Neuronal stem cell (in vitro differentiated cells): Measurements from ENCODE around the gene BRD3.

Source experiments
- DNase-seq: peaks from one replicate; pipeline ENCODE4 v3.0.0-alpha.2; 2013; ENCODE audit warnings: low spot score
- H2AFZ ChIP-seq: one replicate; pipeline ENCODE4 v1.6.1; 2013; ENCODE audit warnings: mild to moderate bottlenecking, low read length, inconsistent platforms
- H2AK5ac ChIP-seq: 2 replicates; pipeline ENCODE4 v1.6.1; 2013; ENCODE audit warnings: low read depth, mild to moderate bottlenecking, inconsistent platforms, low read length, moderate library complexity, mixed read lengths
- H2BK120ac ChIP-seq: 2 replicates; pipeline ENCODE4 v1.6.1; 2013; ENCODE audit warnings: low read depth, mild to moderate bottlenecking, inconsistent platforms, low read length, moderate library complexity, mixed read lengths
- H2BK12ac ChIP-seq: one replicate; pipeline ENCODE4 v1.6.1; 2013; ENCODE audit warnings: low read length, inconsistent platforms
- H2BK15ac ChIP-seq: 2 replicates; pipeline ENCODE4 v1.6.1; 2013; ENCODE audit warnings: mild to moderate bottlenecking, low read length, inconsistent platforms, mixed read lengths
- H2BK5ac ChIP-seq: one replicate; pipeline ENCODE4 v1.6.1; 2013; ENCODE audit warnings: inconsistent platforms, mild to moderate bottlenecking, low read length, moderate library complexity
- H3K14ac ChIP-seq: one replicate; pipeline ENCODE4 v1.6.1; 2013; ENCODE audit warnings: low read length, inconsistent platforms
- H3K18ac ChIP-seq: 2 replicates; pipeline ENCODE4 v1.6.1; 2013; ENCODE audit warnings: low read length, inconsistent platforms
- H3K23ac ChIP-seq: 2 replicates; pipeline ENCODE4 v1.6.1; 2013; ENCODE audit warnings: low read depth, mild to moderate bottlenecking, mixed read lengths, low read length, inconsistent platforms; ENCODE audit not compliant: poor library complexity
- H3K27ac ChIP-seq: replicated peaks from 3 replicates; pipeline ENCODE4 v1.5.1; 2013; ENCODE audit warnings: low read length, inconsistent platforms
- H3K27me3 ChIP-seq, 3 experiments: 2 replicates each; pipeline ENCODE4 v1.6.1; 2013; ENCODE audit warnings: low read length in 3 of 3, mild to moderate bottlenecking in 2 of 3, inconsistent platforms in 1 of 3, low read depth in 1 of 3, mixed read lengths in 1 of 3, moderate library complexity in 1 of 3; ENCODE audit not compliant: control insufficient read depth in 3 of 3, insufficient read depth in 3 of 3
- H3K36me3 ChIP-seq, 2 donors: replicated peaks in 1 of 2; 2 replicates each; pipeline ENCODE4 v1.6.1; 2013; ENCODE audit warnings: low read length in 2 of 2; ENCODE audit not compliant: control insufficient read depth in 2 of 2, insufficient read depth in 2 of 2
- H3K4ac ChIP-seq: 2 replicates; pipeline ENCODE4 v1.6.1; 2013; ENCODE audit warnings: inconsistent platforms, mild to moderate bottlenecking, low read length, moderate library complexity
- H3K4me1 ChIP-seq, 2 donors: 1 replicate in 1 of 2; 2 replicates in 1 of 2; pipeline ENCODE4 v1.6.1; 2013; ENCODE audit warnings: low read length in 2 of 2, low read depth in 1 of 2; ENCODE audit not compliant: control insufficient read depth in 2 of 2, insufficient read depth in 1 of 2
- H3K4me2 ChIP-seq: one replicate; pipeline ENCODE4 v1.6.1; 2013; ENCODE audit warnings: mild to moderate bottlenecking, low read length, inconsistent platforms; ENCODE audit not compliant: insufficient read depth, poor library complexity, severe bottlenecking
- H3K4me3 ChIP-seq, 2 donors: 2 replicates each; pipeline ENCODE4 v1.5.1; 2013; ENCODE audit warnings: low read length in 2 of 2, mild to moderate bottlenecking in 2 of 2, inconsistent platforms in 1 of 2, moderate library complexity in 1 of 2
- H3K79me1 ChIP-seq: one replicate; pipeline ENCODE4 v1.6.1; 2013; ENCODE audit warnings: low read depth, mild to moderate bottlenecking, inconsistent platforms, low read length, moderate library complexity
- H3K9ac ChIP-seq: one replicate; pipeline ENCODE4 v1.6.1; 2013; ENCODE audit warnings: mild to moderate bottlenecking, low read depth, low read length, inconsistent platforms; ENCODE audit not compliant: poor library complexity
- H3K9me3 ChIP-seq, 2 donors: replicated peaks in 1 of 2; 2 replicates each; pipeline versions ENCODE3 to v1.6.1; 2013; ENCODE audit warnings: low read length in 2 of 2, mild to moderate bottlenecking in 2 of 2, inconsistent platforms in 1 of 2, low read depth in 1 of 2, mixed read lengths in 1 of 2, moderate library complexity in 1 of 2; ENCODE audit not compliant: control insufficient read depth in 2 of 2, insufficient read depth in 1 of 2
- H4K8ac ChIP-seq: one replicate; pipeline ENCODE4 v1.6.1; 2013; ENCODE audit warnings: low read depth, mild to moderate bottlenecking, inconsistent platforms, low read length, moderate library complexity
- H4K91ac ChIP-seq: one replicate; pipeline ENCODE4 v1.6.1; 2013; ENCODE audit warnings: low read length, low read depth, mild to moderate bottlenecking, inconsistent platforms; ENCODE audit not compliant: poor library complexity
- WGBS, 2 donors: extraction: QIAGEN DNeasy Blood & Tissue Kit; methylation state at CpG; one replicate each; pipeline ENCODE4 v1.1.7; 2013; ENCODE audit warnings: missing lambda C conversion rate in 2 of 2, mixed read lengths in 1 of 2; ENCODE audit not compliant: insufficient read length in 2 of 2, insufficient replicate concordance in 1 of 2; ENCODE audit errors: extremely low coverage in 2 of 2; 5-methylcytosine and 5-hydroxymethylcytosine counted together

BRD3 gene

DNA sequence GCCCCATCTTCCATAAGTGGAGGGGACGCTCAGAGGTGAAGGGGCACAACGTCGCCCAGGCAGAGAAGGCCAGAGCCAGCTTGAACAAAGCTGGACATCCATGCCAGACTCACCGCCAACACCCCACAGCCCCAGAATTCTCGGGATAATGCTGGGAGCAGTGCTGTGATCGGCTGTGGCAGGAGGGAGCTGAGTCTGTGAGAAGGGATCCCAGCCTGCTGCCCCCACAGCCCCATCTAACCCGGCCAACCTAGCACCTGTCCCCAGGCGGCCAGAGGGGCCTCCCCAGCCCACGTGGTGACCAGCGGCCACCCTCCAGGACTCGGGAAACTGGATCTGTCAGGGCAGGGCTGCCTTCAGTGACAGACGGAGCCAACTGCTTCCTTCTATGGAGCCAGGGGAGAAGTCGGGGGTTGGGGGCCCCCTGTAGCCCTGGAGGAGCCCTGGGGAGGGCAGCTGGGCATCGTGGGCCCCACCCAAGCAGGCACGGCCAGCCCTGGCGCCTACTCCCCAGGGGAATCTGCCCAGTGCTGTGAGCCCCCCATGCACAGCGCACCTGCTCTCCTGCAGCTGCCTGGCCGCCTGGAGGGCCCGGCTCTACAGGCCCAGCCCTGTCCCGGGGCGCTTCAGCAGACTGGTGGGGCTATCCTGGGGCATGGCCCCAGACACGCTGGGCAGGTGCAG, 6.0 kb downstream of the BRD3 start:
- Histone ChIP-seq H4K8ac (peak overlapping the region; percentile 10), H3K4me1 (peaks cover 8 to 44% of the 10 kb centered on the region in 2 donors), H2BK5ac (peak overlapping the region; percentile 48), H3K4ac (no peak overlapping the region), H3K27me3 (no peaks in the 10 kb centered on the region), H3K23ac (peak overlapping the region; percentile 77), H3K36me3 (peaks cover 7 to 36% of the 10 kb centered on the region in 2 donors), H3K9ac (no peak overlapping the region), H2BK120ac (no peak overlapping the region), H2AFZ (no peak overlapping the region), H3K18ac (peak overlapping the region; percentile 25), H3K27ac (no peak overlapping the region), H2BK12ac (no peak overlapping the region), H3K79me1 (peaks cover 54% of the 10 kb centered on the region), H2BK15ac (no peak overlapping the region), H3K9me3 (no peaks in the 10 kb centered on the region), H4K91ac (no peak overlapping the region), H3K4me3 (no peak overlapping the region), H2AK5ac (no peak overlapping the region), H3K4me2 (peak overlapping the region; percentile 0), H3K14ac (peak overlapping the region; percentile 86)
- WGBS, 2 donors: no CpG with 5 or more reads among the region's 22 CpGs
- no peak for DNase-seq

GRCh38 chr9:134061019-134061687, 6.7 kb downstream of the BRD3 start:
- Histone ChIP-seq H3K4me3 (no peak overlapping the region), H3K27ac (no peak overlapping the region), H3K4ac (no peak overlapping the region), H4K91ac (peak overlapping the region; percentile 50), H4K8ac (no peak overlapping the region), H3K27me3 (no peaks in the 10 kb centered on the region), H3K9me3 (no peaks in the 10 kb centered on the region), H2BK15ac (no peak overlapping the region), H3K4me2 (no peak overlapping the region), H3K18ac (peak overlapping the region; percentile 70), H3K79me1 (peaks cover 60% of the 10 kb centered on the region), H2BK12ac (no peak overlapping the region), H2BK5ac (no peak overlapping the region), H2AFZ (no peak overlapping the region), H3K9ac (peak overlapping the region; percentile 18), H3K23ac (peak overlapping the region; percentile 87), H3K4me1 (peaks cover 8 to 45% of the 10 kb centered on the region in 2 donors), H3K14ac (peak overlapping the region; percentile 86), H2BK120ac (no peak overlapping the region), H3K36me3 (peaks cover 7 to 36% of the 10 kb centered on the region in 2 donors), H2AK5ac (peak overlapping the region; percentile 28)
- no CpG with 5 or more reads among the region's 4 CpGs for WGBS, 2 donors
- DNase-seq: no peak

- Histone ChIP-seq H2BK5ac (no peak overlapping the region), H3K14ac (no peak overlapping the region), H3K27me3 (no peaks in the 10 kb centered on the region), H4K8ac (no peak overlapping the region), H3K18ac (no peak overlapping the region), H3K27ac (no peak overlapping the region), H3K4me1 (peaks cover 6 to 42% of the 10 kb centered on the region in 2 donors), H4K91ac (no peak overlapping the region), H3K36me3 (peaks cover 7 to 33% of the 10 kb centered on the region in 2 donors), H2BK120ac (no peak overlapping the region), H3K79me1 (peaks cover 58% of the 10 kb centered on the region), H3K9me3 (no peaks in the 10 kb centered on the region), H2BK15ac (no peak overlapping the region), H2BK12ac (no peak overlapping the region), H2AFZ (no peak overlapping the region), H2AK5ac (no peak overlapping the region), H3K9ac (peak overlapping the region; percentile 60), H3K4me2 (no peak overlapping the region), H3K4ac (no peak overlapping the region), H3K4me3 (no peak overlapping the region), H3K23ac (no peak overlapping the region)
- WGBS, 2 donors: no CpG with 5 or more reads among the region's 4 CpGs
- no peak for DNase-seq
These were observed 7.3 kb downstream of the BRD3 start for GRCh38 chr9:134060546-134060945.

DNA sequence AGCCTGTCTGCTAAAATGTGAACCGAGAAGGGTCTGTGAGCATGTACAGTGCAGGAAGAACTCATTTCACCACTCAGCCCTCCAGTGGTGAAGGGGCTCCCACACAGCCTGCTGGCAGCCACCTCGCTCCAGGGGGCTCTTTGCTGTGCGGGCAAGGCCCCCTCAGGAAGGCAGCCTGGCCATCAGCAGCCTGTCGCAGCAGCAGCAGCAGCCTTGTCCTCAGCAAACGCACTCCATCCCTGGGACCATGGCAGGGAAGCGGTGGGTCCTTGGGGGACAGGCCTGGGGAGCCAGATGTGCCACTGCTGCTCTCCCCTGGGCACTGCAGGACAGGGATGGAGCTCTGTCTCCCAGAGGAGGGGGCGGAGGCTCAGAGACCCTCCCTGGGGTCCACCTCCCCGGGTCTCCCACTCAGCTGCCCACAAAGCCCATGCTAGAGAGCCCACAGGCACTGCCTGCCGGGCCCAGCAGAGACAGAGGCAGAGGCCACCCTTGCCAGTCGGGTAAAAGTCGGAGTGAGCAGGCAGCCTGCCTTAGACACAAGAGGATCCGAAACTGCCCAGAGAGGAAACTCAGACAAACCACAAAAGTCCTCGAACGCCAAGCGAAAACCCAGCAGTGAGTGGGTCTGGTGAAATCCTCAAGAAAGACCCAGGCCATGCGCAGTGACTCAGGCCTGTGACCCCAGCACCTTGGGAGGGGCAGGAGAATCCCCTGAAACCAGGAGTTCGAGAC, 8.0 kb downstream of the BRD3 start:
- no peak overlapping the region for H3K4ac ChIP-seq
- H3K9me3 ChIP-seq: no peaks in the 10 kb centered on the region
- H2AFZ ChIP-seq: no peak overlapping the region
- no peaks in the 10 kb centered on the region for H3K27me3 ChIP-seq
- no peak overlapping the region for H3K4me2 ChIP-seq
- H2BK15ac ChIP-seq: no peak overlapping the region
- H3K23ac ChIP-seq: peak overlapping the region; percentile 44
- WGBS, 2 donors: no CpG with 5 or more reads among the region's 17 CpGs
- no peak overlapping the region for H2BK120ac ChIP-seq
- no peak overlapping the region for H3K27ac ChIP-seq
- no peak overlapping the region for H3K14ac ChIP-seq
- no peak overlapping the region for H2AK5ac ChIP-seq
- H4K91ac ChIP-seq: no peak overlapping the region
- H4K8ac ChIP-seq: no peak overlapping the region
- H3K18ac ChIP-seq: peak overlapping the region; percentile 48
- peaks cover 63% of the 10 kb centered on the region for H3K79me1 ChIP-seq
- H3K9ac ChIP-seq: peak overlapping the region; percentile 7
- H3K4me3 ChIP-seq: no peak overlapping the region
- H2BK5ac ChIP-seq: peak overlapping the region; percentile 22
- peaks cover 5 to 42% of the 10 kb centered on the region in 2 donors for H3K4me1 ChIP-seq
- peaks cover 7 to 32% of the 10 kb centered on the region in 2 donors for H3K36me3 ChIP-seq
- DNase-seq: no peak
- no peak overlapping the region for H2BK12ac ChIP-seq
